K562 (cell line): Measurements from ENCODE around the gene GPC3. TPM values are rescaled to one million over a fixed set of nuclear protein-coding genes. Genes with fewer than 3 reads are reported as not detected.

Experiments
- ATAC-seq: fragments of 200-7000 bp; cut with Tn5 transposase; 3 replicates; pipeline ENCODE4 v1.9.1; 2020; ENCODE audit warnings: moderate library complexity
- BruUV-seq: library from RNA; stranded (reverse); fragments of 400-500 nt; replicated peaks from 2 replicates; lab custom pipeline; 2021; lab: Mats Ljungman, UMichigan
- CTCF ChIA-PET: fragments of 300-600 bp; formaldehyde crosslinking; extraction: SDS; loops from one replicate; lab custom pipeline; 2021; ENCODE audit warnings: low intra/inter-chr PET ratio; lab: Yijun Ruan, JAX
- POLR2A ChIA-PET: fragments of 300-600, 350-650 bp; sonication (Branson Sonifier 250); formaldehyde crosslinking; extraction: SDS; loops from one replicate; lab custom pipeline; 2021; ENCODE audit warnings: antibody characterized with exemption, inconsistent platforms; lab: Yijun Ruan, JAX
- DNase-seq, 4 experiments: peaks; one replicate each; pipeline versions ENCODE4 v3.0.0 to v3.0.0-alpha.2; 2011 to 2018; ENCODE audit warnings: low spot score in 3 of 4, mixed read lengths in 3 of 4; ENCODE audit errors: extremely low read depth in 1 of 4
- FAIRE-seq: peaks from 2 replicates; lab custom pipeline; 2011; peaks lifted over from hg19 to GRCh38; lab: Jason Lieb, UNC
- H2AFZ ChIP-seq: 2 replicates; pipeline ENCODE4 v1.6.0; 2011; ENCODE audit warnings: low read depth, low read length, control low read depth, inconsistent platforms
- H3K27ac ChIP-seq: fragments of 200-600 bp; 3 replicates; pipeline ENCODE4 v1.8.0; 2011; ENCODE audit warnings: low read depth, mild to moderate bottlenecking, control low read depth, inconsistent platforms, low read length, moderate library complexity, mixed read lengths; ENCODE audit errors: extremely low read depth
- H3K27me3 ChIP-seq, 2 experiments: fragments of 300-600 bp in 1 of 2; 2 replicates in 1 of 2; 3 replicates in 1 of 2; pipeline versions ENCODE4 v1.6.0 to v1.8.0; 2011; ENCODE audit warnings: inconsistent platforms in 2 of 2, low read length in 2 of 2, mild to moderate bottlenecking in 1 of 2, mixed read lengths in 1 of 2, moderate library complexity in 1 of 2; ENCODE audit not compliant: control insufficient read depth in 2 of 2, insufficient read depth in 2 of 2
- H3K36me3 ChIP-seq: fragments of 300-600 bp; 3 replicates; pipeline ENCODE4 v1.8.0; 2011; ENCODE audit warnings: mild to moderate bottlenecking, low read length, inconsistent platforms; ENCODE audit not compliant: control insufficient read depth, insufficient read depth
- H3K4me1 ChIP-seq, 2 experiments: fragments of 200-600 bp in 1 of 2; replicated peaks in 1 of 2; 2 replicates in 1 of 2; 3 replicates in 1 of 2; pipeline versions ENCODE4 v1.5.1 to v1.8.0; 2011; ENCODE audit warnings: inconsistent platforms in 2 of 2, low read length in 2 of 2, mild to moderate bottlenecking in 1 of 2, mixed read lengths in 1 of 2, moderate library complexity in 1 of 2; ENCODE audit not compliant: control insufficient read depth in 2 of 2, insufficient read depth in 2 of 2
- H3K4me2 ChIP-seq: 2 replicates; pipeline ENCODE4 v1.6.1; 2011; ENCODE audit warnings: low read length, control low read depth, inconsistent platforms, mixed read lengths; ENCODE audit not compliant: insufficient read depth
- H3K4me3 ChIP-seq: fragments of 200-600 bp; sonication (generic), shearing (Covaris generic); 2 replicates; pipeline ENCODE4 v1.5.1; 2016; ENCODE audit warnings: control low read depth, inconsistent platforms
- H3K79me2 ChIP-seq: fragments of 200-600 bp; 3 replicates; pipeline ENCODE4 v1.8.0; 2011; ENCODE audit warnings: low read length, inconsistent platforms; ENCODE audit not compliant: control insufficient read depth, insufficient read depth
- H3K9ac ChIP-seq, 2 experiments: 2 replicates each; pipeline versions ENCODE4 v1.6.0 to v1.6.1; 2011; ENCODE audit warnings: low read depth in 2 of 2, low read length in 2 of 2, control low read depth in 1 of 2, inconsistent platforms in 1 of 2, mild to moderate bottlenecking in 1 of 2, mixed read lengths in 1 of 2; ENCODE audit not compliant: insufficient read depth in 1 of 2
- H3K9me1 ChIP-seq: one replicate; pipeline ENCODE4 v1.6.0; 2011; ENCODE audit warnings: inconsistent platforms, mild to moderate bottlenecking, low read length, moderate library complexity; ENCODE audit not compliant: control insufficient read depth, insufficient read depth
- H3K9me3 ChIP-seq: replicated peaks from 2 replicates; pipeline ENCODE4 v1.5.1; 2011; ENCODE audit warnings: low read depth, low read length, inconsistent platforms; ENCODE audit not compliant: control insufficient read depth, insufficient read depth
- H4K20me1 ChIP-seq: replicated peaks from 2 replicates; pipeline ENCODE4 v1.6.1; 2011; ENCODE audit warnings: low read length, inconsistent platforms, mixed read lengths; ENCODE audit not compliant: control insufficient read depth, insufficient read depth
- CCNT2 ChIP-seq: IDR thresholded peaks from 2 replicates; pipeline ENCODE4 v1.6.1; 2011; ENCODE audit warnings: borderline replicate concordance, low read depth, mild to moderate bottlenecking, moderate library complexity, mixed read lengths, low read length; ENCODE audit not compliant: insufficient read length; ENCODE audit errors: extremely low read depth
- EP400 ChIP-seq: fragments of 450-650 bp; IDR thresholded peaks from 2 replicates; pipeline ENCODE4 v1.6.1; 2017; ENCODE audit warnings: antibody characterized with exemption, mild to moderate bottlenecking, moderate library complexity
- FOXM1 ChIP-seq, 2 experiments: fragments of 450-650 bp in 1 of 2; sonication (generic) in 1 of 2; formaldehyde crosslinking in 1 of 2; IDR thresholded peaks; 2 replicates each; pipeline versions ENCODE4 v1.6.1 to v1.9.0; 2017 to 2022; ENCODE audit warnings: low read depth in 2 of 2, mild to moderate bottlenecking in 2 of 2, missing genetic modification reagents in 1 of 2, moderate library complexity in 1 of 2
- SPI1 ChIP-seq: IDR thresholded peaks from 2 replicates; pipeline ENCODE4 v1.6.1; 2011; ENCODE audit warnings: low read depth, low read length, control low read depth, borderline replicate concordance
- TEAD1 ChIP-seq, 2 experiments: fragments of 450-650 bp in 1 of 2; sonication (generic) in 1 of 2; formaldehyde crosslinking; IDR thresholded peaks; 2 replicates each; pipeline versions ENCODE4 v1.4.0 to v1.8.0; 2020 to 2022; ENCODE audit warnings: mild to moderate bottlenecking in 2 of 2, missing genetic modification reagents in 1 of 2
- ZNF282 ChIP-seq: sonication (generic); formaldehyde crosslinking; IDR thresholded peaks from 2 replicates; pipeline ENCODE4 v1.8.1; 2023; ENCODE audit warnings: missing genetic modification reagents
- WGBS: fragments of 100-300 bp; shearing (Covaris generic); methylation state at CpG from one replicate; pipeline ENCODE4 v1.1.6; 2016; ENCODE audit warnings: low coverage, mixed read lengths; ENCODE audit not compliant: insufficient coverage; ENCODE audit errors: missing lambda C conversion rate; 5-methylcytosine and 5-hydroxymethylcytosine counted together
- in situ Hi-C: fragments of 300-500 bp; cut with MboI; formaldehyde crosslinking; loops from 4 replicates; pipeline ENCODE4 v1.15.0; 2018; ENCODE audit warnings: inconsistent platforms, mixed read lengths
- intact Hi-C: fragments of 100-400 bp; cut with micrococcal nuclease; formaldehyde crosslinking; loops from 2 replicates; pipeline ENCODE4 v1.14.2; 2022
- polyA plus RNA-seq, 8 experiments: library from polyadenylated mRNA; depleted of rRNA in 4 of 8; stranded (reverse) in 5 of 8; unstranded in 3 of 8; fragments of >200 nt; fragmentation: Nextera tagmentation in 2 of 8; fragmentation: Illumina TruSeq in 1 of 8; extraction: Ambion mirVana in 2 of 8; extraction: Trizol in 1 of 8; gene quantifications; 2 replicates each; pipeline versions ENCODE4 v1.2.1 to v1.2.3, GENCODE V29; 2011 to 2014; ENCODE audit warnings: inconsistent platforms in 1 of 8, missing spikeins in 1 of 8
- total RNA-seq, 7 experiments: library from RNA; depleted of rRNA in 6 of 7; stranded (reverse); fragments of >200 nt in 6 of 7; fragmentation: Illumina TruSeq in 2 of 7; extraction: Trizol in 2 of 7; gene quantifications; 2 replicates each; pipeline versions ENCODE4 v1.2.1 to v1.2.3, GENCODE V29; 2011 to 2021; ENCODE audit warnings: low replicate concordance in 1 of 7
- TF ChIP-seq, protein P1 (sequence below): fragments of 250-450 bp; sonication (Bioruptor Pico); IDR thresholded peaks from 2 replicates; pipeline ENCODE4 v1.8.0; 2022; ENCODE audit warnings: inconsistent platforms, mild to moderate bottlenecking, moderate library complexity, borderline replicate concordance
- TF ChIP-seq, protein P2 (sequence below): fragments of 250-450 bp; sonication (Bioruptor Pico); IDR thresholded peaks from 2 replicates; pipeline ENCODE4 v1.4.0; 2020

Gene GPC3
- total and polyA plus RNA-seq, 9 of the 15 experiments (the other 6 are each of a cell fraction or from before 2014, with no cell fraction given), result 0.42 TPM; not detected in 8

DNA sequence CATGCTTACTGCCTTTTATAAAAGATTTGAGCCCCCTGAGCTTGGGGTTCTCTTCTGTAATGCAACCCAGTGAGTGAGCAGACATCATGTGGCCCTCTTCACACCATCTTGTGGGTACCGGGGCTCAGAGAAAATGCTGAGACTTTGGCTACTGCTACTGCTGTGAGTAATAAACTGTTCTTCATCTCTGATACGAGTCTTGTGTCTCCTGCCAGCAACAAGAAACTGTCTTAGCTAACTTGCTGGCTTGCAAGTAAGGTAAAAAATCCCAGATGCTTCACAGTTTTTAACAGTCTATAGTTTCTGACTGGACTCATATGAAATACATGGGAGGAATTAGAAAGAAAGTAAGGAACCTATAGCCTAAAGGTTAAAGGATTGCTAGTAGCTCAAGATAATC, 148.3 kb downstream of the GPC3 start:
- no peaks in the 10 kb centered on the region for H3K9me3 ChIP-seq
- intact Hi-C loops (no loop called here), in situ Hi-C loops (no loop called here)
- H3K27me3 ChIP-seq, result no peaks in the 10 kb centered on the region
- FAIRE-seq (no peak), DNase-seq (no peak), ATAC-seq (no peak)
- H2AFZ ChIP-seq, result no peak overlapping the region
- no TSS peak for BruUV-seq
- ChIA-PET POLR2A (no interaction called here), CTCF (no interaction called here)
- no peaks in the 10 kb centered on the region for H3K4me1 ChIP-seq
- H3K4me3 ChIP-seq, result no peak overlapping the region
- no peak overlapping the region for H3K27ac ChIP-seq
- 0% methylated on average over 2 of the region's 2 CpGs for WGBS
- H3K9ac ChIP-seq, result no peak overlapping the region
- no peaks in the 10 kb centered on the region for H4K20me1 ChIP-seq
- TF ChIP-seq ZNF282 (CRISPR knock-in tag), result no peak
- no peak for TF ChIP-seq TEAD1 (CRISPR knock-in tag; IDR thresholded peaks at IDR 0.05)
- H3K4me2 ChIP-seq, result no peak overlapping the region
- no peaks in the 10 kb centered on the region for H3K36me3 ChIP-seq
- no peaks in the 10 kb centered on the region for H3K9me1 ChIP-seq
- H3K79me2 ChIP-seq, result no peaks in the 10 kb centered on the region

DNA sequence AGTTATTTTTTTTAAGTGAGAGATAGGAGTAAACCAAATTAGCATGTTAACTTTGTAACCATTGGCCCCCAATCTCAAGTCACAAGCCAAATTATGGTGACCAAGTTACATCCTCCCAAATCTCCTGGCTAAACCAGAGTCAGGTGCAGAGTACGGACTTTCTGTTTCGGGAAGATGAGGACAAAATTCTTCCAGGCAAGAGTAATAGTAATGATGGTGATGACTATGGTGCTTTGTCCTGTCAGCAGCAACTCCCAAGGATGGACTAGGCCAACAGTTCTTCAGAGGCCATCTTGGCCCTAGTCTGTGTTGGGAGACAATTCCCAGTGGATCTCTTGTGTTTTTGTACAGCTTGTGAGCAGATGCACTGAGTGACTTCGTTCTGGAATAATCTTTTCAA, 148.8 kb downstream of the GPC3 start:
- no peak for DNase-seq
- Histone ChIP-seq H2AFZ (no peak overlapping the region), H3K79me2 (no peaks in the 10 kb centered on the region), H3K4me1 (no peaks in the 10 kb centered on the region), H3K4me2 (no peak overlapping the region), H3K36me3 (no peaks in the 10 kb centered on the region), H3K9me3 (no peaks in the 10 kb centered on the region), H4K20me1 (no peaks in the 10 kb centered on the region), H3K27ac (no peak overlapping the region), H3K4me3 (no peak overlapping the region), H3K9ac (no peak overlapping the region), H3K27me3 (no peaks in the 10 kb centered on the region), H3K9me1 (no peaks in the 10 kb centered on the region)
- no peak for FAIRE-seq
- in situ Hi-C loops (no loop called here), intact Hi-C loops (no loop called here)
- WGBS, result 0% methylated on average over 2 of the region's 3 CpGs
- POLR2A ChIA-PET, result no interaction called here
- no peak for ATAC-seq
- CTCF ChIA-PET, result no interaction called here
- no TSS peak for BruUV-seq
- no peak for TF ChIP-seq FOXM1 (IDR thresholded peaks at IDR 0.05; ENCODE audit: low read depth)
- no peak for TF ChIP-seq FOXM1 (CRISPR knock-in tag; IDR thresholded peaks at IDR 0.05; ENCODE audit: low read depth)
- no peak for TF ChIP-seq CCNT2
- TF ChIP-seq SPI1, result no peak
- TF ChIP-seq, protein P1, sequence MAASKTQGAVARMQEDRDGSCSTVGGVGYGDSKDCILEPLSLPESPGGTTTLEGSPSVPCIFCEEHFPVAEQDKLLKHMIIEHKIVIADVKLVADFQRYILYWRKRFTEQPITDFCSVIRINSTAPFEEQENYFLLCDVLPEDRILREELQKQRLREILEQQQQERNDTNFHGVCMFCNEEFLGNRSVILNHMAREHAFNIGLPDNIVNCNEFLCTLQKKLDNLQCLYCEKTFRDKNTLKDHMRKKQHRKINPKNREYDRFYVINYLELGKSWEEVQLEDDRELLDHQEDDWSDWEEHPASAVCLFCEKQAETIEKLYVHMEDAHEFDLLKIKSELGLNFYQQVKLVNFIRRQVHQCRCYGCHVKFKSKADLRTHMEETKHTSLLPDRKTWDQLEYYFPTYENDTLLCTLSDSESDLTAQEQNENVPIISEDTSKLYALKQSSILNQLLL, result no peak
- TF ChIP-seq, protein P2, sequence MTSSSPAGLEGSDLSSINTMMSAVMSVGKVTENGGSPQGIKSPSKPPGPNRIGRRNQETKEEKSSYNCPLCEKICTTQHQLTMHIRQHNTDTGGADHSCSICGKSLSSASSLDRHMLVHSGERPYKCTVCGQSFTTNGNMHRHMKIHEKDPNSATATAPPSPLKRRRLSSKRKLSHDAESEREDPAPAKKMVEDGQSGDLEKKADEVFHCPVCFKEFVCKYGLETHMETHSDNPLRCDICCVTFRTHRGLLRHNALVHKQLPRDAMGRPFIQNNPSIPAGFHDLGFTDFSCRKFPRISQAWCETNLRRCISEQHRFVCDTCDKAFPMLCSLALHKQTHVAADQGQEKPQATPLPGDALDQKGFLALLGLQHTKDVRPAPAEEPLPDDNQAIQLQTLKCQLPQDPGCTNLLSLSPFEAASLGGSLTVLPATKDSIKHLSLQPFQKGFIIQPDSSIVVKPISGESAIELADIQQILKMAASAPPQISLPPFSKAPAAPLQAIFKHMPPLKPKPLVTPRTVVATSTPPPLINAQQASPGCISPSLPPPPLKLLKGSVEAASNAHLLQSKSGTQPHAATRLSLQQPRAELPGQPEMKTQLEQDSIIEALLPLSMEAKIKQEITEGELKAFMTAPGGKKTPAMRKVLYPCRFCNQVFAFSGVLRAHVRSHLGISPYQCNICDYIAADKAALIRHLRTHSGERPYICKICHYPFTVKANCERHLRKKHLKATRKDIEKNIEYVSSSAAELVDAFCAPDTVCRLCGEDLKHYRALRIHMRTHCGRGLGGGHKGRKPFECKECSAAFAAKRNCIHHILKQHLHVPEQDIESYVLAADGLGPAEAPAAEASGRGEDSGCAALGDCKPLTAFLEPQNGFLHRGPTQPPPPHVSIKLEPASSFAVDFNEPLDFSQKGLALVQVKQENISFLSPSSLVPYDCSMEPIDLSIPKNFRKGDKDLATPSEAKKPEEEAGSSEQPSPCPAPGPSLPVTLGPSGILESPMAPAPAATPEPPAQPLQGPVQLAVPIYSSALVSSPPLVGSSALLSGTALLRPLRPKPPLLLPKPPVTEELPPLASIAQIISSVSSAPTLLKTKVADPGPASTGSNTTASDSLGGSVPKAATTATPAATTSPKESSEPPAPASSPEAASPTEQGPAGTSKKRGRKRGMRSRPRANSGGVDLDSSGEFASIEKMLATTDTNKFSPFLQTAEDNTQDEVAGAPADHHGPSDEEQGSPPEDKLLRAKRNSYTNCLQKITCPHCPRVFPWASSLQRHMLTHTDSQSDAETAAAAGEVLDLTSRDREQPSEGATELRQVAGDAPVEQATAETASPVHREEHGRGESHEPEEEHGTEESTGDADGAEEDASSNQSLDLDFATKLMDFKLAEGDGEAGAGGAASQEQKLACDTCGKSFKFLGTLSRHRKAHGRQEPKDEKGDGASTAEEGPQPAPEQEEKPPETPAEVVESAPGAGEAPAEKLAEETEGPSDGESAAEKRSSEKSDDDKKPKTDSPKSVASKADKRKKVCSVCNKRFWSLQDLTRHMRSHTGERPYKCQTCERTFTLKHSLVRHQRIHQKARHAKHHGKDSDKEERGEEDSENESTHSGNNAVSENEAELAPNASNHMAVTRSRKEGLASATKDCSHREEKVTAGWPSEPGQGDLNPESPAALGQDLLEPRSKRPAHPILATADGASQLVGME (CRISPR knock-in tag), result no peak
- TF ChIP-seq EP400, result no peak
